ENCODE measurements around the gene NF1.

NF1 gene

GRCh38 chr17:31136319-31136718, 41.5 kb downstream of the NF1 start:
- Histone ChIP-seq H3K27ac (ENCODE audit: low read length) (no peak overlapping the region), H3K36me3 (replicated peaks; ENCODE audit: insufficient read depth, low read length) (no peaks in the 10 kb centered on the region), H3K4me2 (ENCODE audit: low read depth, low read length) (no peak overlapping the region), H3K4me1 (ENCODE audit: low read length) (no peaks in the 10 kb centered on the region), H3K79me2 (ENCODE audit: low read length) (no peaks in the 10 kb centered on the region), H3F3A (ENCODE audit: insufficient read depth, low read length) (no peaks in the 10 kb centered on the region), H3K9ac (ENCODE audit: low read length) (no peak overlapping the region), H2AFZ (ENCODE audit: low read length) (no peak overlapping the region), H4K20me1 (ENCODE audit: insufficient read depth, low read length) (no peaks in the 10 kb centered on the region), H3K27me3 (replicated peaks; ENCODE audit: insufficient read depth, low read length) (no peaks in the 10 kb centered on the region), H3K9me2 (replicated peaks; ENCODE audit: insufficient read depth, low read length) (no peaks in the 10 kb centered on the region), H3K4me3 (ENCODE audit: low read length) (no peak overlapping the region), H3K9me3 (replicated peaks; ENCODE audit: insufficient read depth, low read length) (no peaks in the 10 kb centered on the region)
- TF ChIP-seq EZH2phosphoT487 (IDR thresholded peaks at IDR 0.05; ENCODE audit: low read length) = no peak
- TF ChIP-seq EZH2 (optimal IDR thresholded peaks at IDR 0.05; ENCODE audit: low read depth, low read length) = no peak
- TF ChIP-seq CTCF (IDR thresholded peaks at IDR 0.05; ENCODE audit: low read length) = no peak
- DNase-seq = no peak

DNA sequence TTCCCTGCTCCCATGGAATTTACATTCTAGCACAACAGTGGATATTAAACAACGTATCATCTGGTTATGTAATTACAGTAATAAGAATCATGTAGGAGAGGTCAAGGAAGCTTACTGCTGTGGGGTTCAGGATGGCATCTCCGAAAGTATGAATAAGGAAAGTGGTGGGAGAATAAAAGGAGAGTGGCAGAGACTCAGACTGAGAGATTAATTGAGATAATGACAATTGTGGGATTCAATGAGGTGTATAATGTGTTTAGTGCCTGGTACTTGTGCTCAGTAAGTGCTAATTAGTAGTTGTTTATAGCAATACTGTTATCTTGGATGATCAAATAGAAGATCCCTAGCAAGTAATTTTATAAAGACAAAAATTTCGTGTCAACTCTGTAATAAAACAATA, 45.3 kb downstream of the NF1 start:
- Histone ChIP-seq H3K4me1 (ENCODE audit: low read length) (no peaks in the 10 kb centered on the region), H2AFZ (ENCODE audit: low read length) (no peak overlapping the region), H3K27me3 (replicated peaks; ENCODE audit: insufficient read depth, low read length) (no peaks in the 10 kb centered on the region), H3K9ac (ENCODE audit: low read length) (no peak overlapping the region), H3K4me3 (ENCODE audit: low read length) (no peak overlapping the region), H3K9me2 (replicated peaks; ENCODE audit: insufficient read depth, low read length) (no peaks in the 10 kb centered on the region), H3K9me3 (replicated peaks; ENCODE audit: insufficient read depth, low read length) (no peaks in the 10 kb centered on the region), H3F3A (ENCODE audit: insufficient read depth, low read length) (no peaks in the 10 kb centered on the region), H4K20me1 (ENCODE audit: insufficient read depth, low read length) (no peaks in the 10 kb centered on the region), H3K36me3 (replicated peaks; ENCODE audit: insufficient read depth, low read length) (no peaks in the 10 kb centered on the region), H3K4me2 (ENCODE audit: low read depth, low read length) (no peak overlapping the region), H3K79me2 (ENCODE audit: low read length) (no peaks in the 10 kb centered on the region), H3K27ac (ENCODE audit: low read length) (no peak overlapping the region)
- TF ChIP-seq CTCF (IDR thresholded peaks at IDR 0.05; ENCODE audit: low read length) = no peak
- no peak for TF ChIP-seq EZH2phosphoT487 (IDR thresholded peaks at IDR 0.05; ENCODE audit: low read length)
- TF ChIP-seq EZH2 (optimal IDR thresholded peaks at IDR 0.05; ENCODE audit: low read depth, low read length) = no peak
- DNase-seq = no peak

DNA sequence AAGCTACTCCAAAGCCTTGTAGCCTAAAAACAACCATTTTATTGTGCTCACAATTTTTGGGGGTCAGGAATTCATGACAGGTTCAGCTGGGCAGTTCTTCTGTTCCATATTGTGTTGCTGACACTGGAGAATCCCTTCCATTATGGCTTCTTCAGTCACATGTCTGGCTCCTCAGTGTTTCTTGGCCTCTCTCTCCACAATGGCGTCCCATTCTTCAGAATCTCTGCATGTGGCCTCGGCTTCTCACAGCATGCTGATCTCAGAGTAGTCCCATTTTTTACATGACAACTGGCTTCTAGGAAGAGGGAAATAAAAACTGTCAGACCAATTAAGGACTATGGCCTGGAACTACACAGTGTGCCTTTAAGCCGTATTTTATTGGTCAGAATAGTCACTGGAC, 49.7 kb downstream of the NF1 start:
- Histone ChIP-seq H3K9me2 (replicated peaks; ENCODE audit: insufficient read depth, low read length) (no peaks in the 10 kb centered on the region), H3K36me3 (replicated peaks; ENCODE audit: insufficient read depth, low read length) (no peaks in the 10 kb centered on the region), H3K79me2 (ENCODE audit: low read length) (no peaks in the 10 kb centered on the region), H3K4me2 (ENCODE audit: low read depth, low read length) (no peak overlapping the region), H3K4me3 (ENCODE audit: low read length) (no peak overlapping the region), H3K27me3 (replicated peaks; ENCODE audit: insufficient read depth, low read length) (no peaks in the 10 kb centered on the region), H3K4me1 (ENCODE audit: low read length) (no peaks in the 10 kb centered on the region), H2AFZ (ENCODE audit: low read length) (no peak overlapping the region), H3K9ac (ENCODE audit: low read length) (no peak overlapping the region), H3K9me3 (replicated peaks; ENCODE audit: insufficient read depth, low read length) (no peaks in the 10 kb centered on the region), H3K27ac (ENCODE audit: low read length) (no peak overlapping the region), H4K20me1 (ENCODE audit: insufficient read depth, low read length) (no peaks in the 10 kb centered on the region), H3F3A (ENCODE audit: insufficient read depth, low read length) (no peaks in the 10 kb centered on the region)
- TF ChIP-seq EZH2 (optimal IDR thresholded peaks at IDR 0.05; ENCODE audit: low read depth, low read length) (no peak), CTCF (IDR thresholded peaks at IDR 0.05; ENCODE audit: low read length) (no peak), EZH2phosphoT487 (IDR thresholded peaks at IDR 0.05; ENCODE audit: low read length) (no peak)
- DNase-seq = no peak
